ENCODE measurements around the gene GXYLT2. TPM values are rescaled to one million over a fixed set of nuclear protein-coding genes. Genes with fewer than 3 reads are reported as not detected.

Gene GXYLT2
- total RNA-seq, 4 donors from 2014 or later, result 5.0 to 9.8 (median 7.6) TPM

GRCh38 chr3:72847282-72847681, 40.6 kb upstream of the GXYLT2 start:
- WGBS, result 13% methylated on average over 6 of the region's 6 CpGs
- intact Hi-C loops (cut with DNase I), result loop anchor here (5.0 to 10.0 kb wide), 2 partner anchors 40 to 208 kb away; partner anchors contain the start of gene GXYLT2
- peak overlapping the region; percentile 75 to 92 (median 78) for H3K4me3 ChIP-seq

DNA sequence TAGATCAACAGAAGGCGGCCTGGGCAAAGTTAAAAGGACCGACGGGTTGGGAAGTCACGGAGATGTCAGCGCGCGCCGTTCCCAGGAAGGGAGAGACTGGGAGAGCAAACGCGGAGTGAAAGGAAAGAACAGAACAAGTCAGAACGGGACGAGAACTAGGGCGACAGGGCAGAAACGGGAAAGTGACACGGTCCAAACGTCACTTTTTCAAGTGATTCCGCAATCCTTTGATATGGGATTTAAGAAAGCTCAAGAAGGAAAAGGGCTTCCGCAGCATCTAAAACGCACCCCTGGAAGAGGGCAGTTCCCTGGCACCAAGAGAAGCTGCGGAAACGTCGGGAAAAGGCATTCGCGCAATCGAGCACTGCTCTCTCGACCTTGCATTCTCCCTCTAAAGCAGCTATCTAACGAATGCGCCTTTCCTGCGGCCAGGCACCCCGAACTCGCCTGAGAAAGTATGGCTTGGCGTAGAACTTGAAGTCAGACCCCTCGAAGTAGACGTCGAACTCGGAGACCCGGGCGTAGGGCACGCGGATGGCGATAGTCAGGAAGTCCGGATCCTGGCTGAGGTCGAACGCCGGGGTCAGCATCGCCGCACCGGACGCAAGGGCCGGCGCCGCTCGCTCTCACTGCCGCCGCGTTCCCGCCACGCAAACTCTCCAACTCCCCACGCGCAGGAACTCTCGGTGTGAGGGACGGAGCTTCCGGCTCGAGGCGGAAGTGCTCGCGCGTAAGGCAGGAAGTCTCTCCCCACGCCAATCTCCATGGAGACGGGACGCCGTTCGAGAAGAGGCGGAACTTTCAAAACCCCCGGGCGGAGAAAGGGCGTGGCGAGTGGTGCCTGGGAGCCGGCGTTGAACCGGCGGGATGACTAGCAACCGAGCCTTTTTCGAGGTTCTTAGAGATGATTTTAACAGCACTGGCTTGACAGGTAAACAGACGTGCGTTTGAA, 39.8 kb upstream of the GXYLT2 start, which contains the start of gene SHQ1:
Gene SHQ1, minus strand, starts transcription at position 695 of the 952 bp plus-strand sequence. Its CDS starts 105 bp downstream, at position 590.
- under 1% methylated on average over 53 of the region's 86 CpGs for WGBS
- peaks cover 17 to 43% (median 31%) of the 10 kb centered on the region in 4 donors for H3K4me1 ChIP-seq
- TF ChIP-seq CTCF (IDR thresholded peaks at IDR 0.05), result no peak
- TF ChIP-seq POLR2AphosphoS5 (IDR thresholded peaks at IDR 0.05), result peak; percentile 84 to 88
- peak; percentile 98 for DNase-seq (ENCODE audit: extremely low spot score)
- peak within 1 kb of the TSS; percentile 75 to 92 (median 78) for H3K4me3 ChIP-seq
- H3K27ac ChIP-seq (replicated peaks in 1 of 4), result peak within 1 kb of the TSS; percentile 75 to 87 (median 82)
- intact Hi-C loops (cut with DNase I), result loop anchor here (5.0 to 10.0 kb wide), 2 partner anchors 39 to 207 kb away; partner anchors contain the start of gene GXYLT2
- peaks cover 0 to 3% (median 0%) of the 10 kb centered on the region in 4 donors for H3K36me3 ChIP-seq
- no peaks in the 10 kb centered on the region for H3K9me3 ChIP-seq
- no peaks in the 10 kb centered on the region for H3K27me3 ChIP-seq

More at GRCh38 chr3:72847282-72847681, 40.6 kb upstream of the GXYLT2 start:
- no peak for TF ChIP-seq CTCF (IDR thresholded peaks at IDR 0.05)
- TF ChIP-seq POLR2AphosphoS5 (IDR thresholded peaks at IDR 0.05), result no peak
- no peak for TF ChIP-seq POLR2A (IDR thresholded peaks at IDR 0.05; ENCODE audit: low read depth)
- TF ChIP-seq EP300 (IDR thresholded peaks at IDR 0.05), result no peak
- Histone ChIP-seq H3K27me3 (no peaks in the 10 kb centered on the region), H3K27ac (replicated peaks in 1 of 4) (peak overlapping the region; percentile 75 to 87 (median 82)), H3K4me1 (peaks cover 17 to 43% (median 31%) of the 10 kb centered on the region in 4 donors), H3K36me3 (peaks cover 2 to 10% (median 6%) of the 10 kb centered on the region in 4 donors), H3K9me3 (no peaks in the 10 kb centered on the region)
- no peak for DNase-seq (ENCODE audit: extremely low spot score)

DNA sequence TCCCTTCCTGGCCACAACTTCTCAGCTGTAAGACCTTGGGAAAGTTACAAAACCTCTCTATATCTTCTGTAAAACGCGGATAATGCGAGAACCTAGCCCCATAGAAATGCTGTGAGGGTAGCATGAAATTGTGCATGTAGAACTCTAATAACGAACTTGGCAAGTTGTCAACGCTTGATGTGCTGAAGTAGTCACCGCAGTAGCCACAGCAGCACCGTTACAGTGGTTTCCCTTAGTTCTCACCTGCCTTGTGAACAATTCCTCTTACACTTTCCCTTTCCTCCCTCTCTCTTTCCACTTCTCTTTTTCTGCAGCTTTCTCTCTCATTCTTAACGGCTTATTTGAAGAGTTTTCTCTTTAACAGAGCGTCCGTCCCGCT, 39.2 kb upstream of the GXYLT2 start:
- Histone ChIP-seq H3K4me3 (peak overlapping the region; percentile 75 to 92 (median 78)), H3K4me1 (peaks cover 17 to 43% (median 31%) of the 10 kb centered on the region in 4 donors), H3K27ac (replicated peaks in 1 of 4) (peak overlapping the region in 2 of 4 donors; percentile 78 to 87), H3K36me3 (no peaks in the 10 kb centered on the region), H3K9me3 (no peaks in the 10 kb centered on the region), H3K27me3 (no peaks in the 10 kb centered on the region)
- DNase-seq (ENCODE audit: extremely low spot score), result no peak
- under 1% methylated on average over 11 of the region's 11 CpGs for WGBS
- intact Hi-C loops (cut with DNase I), result loop anchor here (5.0 to 10.0 kb wide), 2 partner anchors 39 to 206 kb away; partner anchors contain the start of gene GXYLT2
- TF ChIP-seq EP300 (IDR thresholded peaks at IDR 0.05), result no peak
- no peak for TF ChIP-seq POLR2A (IDR thresholded peaks at IDR 0.05; ENCODE audit: low read depth)
- TF ChIP-seq POLR2AphosphoS5 (IDR thresholded peaks at IDR 0.05), result no peak
- TF ChIP-seq CTCF (IDR thresholded peaks at IDR 0.05), result no peak

GRCh38 chr3:72855001-72855400, 32.8 kb upstream of the GXYLT2 start:
- TF ChIP-seq POLR2A (IDR thresholded peaks at IDR 0.05; ENCODE audit: low read depth), result no peak
- no peak for TF ChIP-seq POLR2AphosphoS5 (IDR thresholded peaks at IDR 0.05)
- TF ChIP-seq EP300 (IDR thresholded peaks at IDR 0.05), result no peak
- TF ChIP-seq CTCF (IDR thresholded peaks at IDR 0.05), result no peak
- intact Hi-C loops (cut with DNase I), result loop anchor here (10.0 kb wide), 1 partner anchor 230 kb away; no protein-coding TSS in a partner anchor

More at GRCh38 chr3:72855001-72855400, 32.8 kb upstream of the GXYLT2 start:
- H3K27me3 ChIP-seq, result no peaks in the 10 kb centered on the region
- peak; percentile 39 for DNase-seq (ENCODE audit: extremely low spot score)
- H3K36me3 ChIP-seq, result no peaks in the 10 kb centered on the region
- no peak overlapping the region for H3K27ac ChIP-seq (replicated peaks in 1 of 4)
- H3K9me3 ChIP-seq, result no peaks in the 10 kb centered on the region
- 77% methylated on average over 7 of the region's 7 CpGs for WGBS
- H3K4me1 ChIP-seq, result peaks cover 0 to 5% (median 0%) of the 10 kb centered on the region in 4 donors
- H3K4me3 ChIP-seq, result no peak overlapping the region
